Neutrophil (primary cell): ENCODE data around the gene LONP1.

Source experiments
- H3K27ac ChIP-seq: fragments of 200-600 bp; sonication (generic); 2 replicates; pipeline ENCODE4 v1.5.1; 2016; ENCODE audit warnings: mild to moderate bottlenecking, moderate library complexity
- H3K27me3 ChIP-seq: fragments of 200-600 bp; sonication (generic); 2 replicates; pipeline ENCODE4 v1.6.0; 2016; ENCODE audit warnings: mild to moderate bottlenecking
- H3K36me3 ChIP-seq: fragments of 200-600 bp; sonication (generic); 2 replicates; pipeline ENCODE4 v1.5.1; 2017
- H3K4me1 ChIP-seq, 2 experiments: fragments of 200-600 bp in 1 of 2; sonication (generic) in 1 of 2; 1 replicate in 1 of 2; 2 replicates in 1 of 2; pipeline versions ENCODE4 v1.5.1 to v1.6.1; 2013 to 2016; ENCODE audit warnings: low read depth in 1 of 2, low read length in 1 of 2, mild to moderate bottlenecking in 1 of 2, moderate library complexity in 1 of 2; ENCODE audit not compliant: control insufficient read depth in 1 of 2, insufficient read depth in 1 of 2
- H3K4me3 ChIP-seq, 2 experiments: fragments of 200-600 bp in 1 of 2; sonication (generic) in 1 of 2; 1 replicate in 1 of 2; 2 replicates in 1 of 2; pipeline ENCODE4 v1.5.1; 2013 to 2016; ENCODE audit warnings: low read depth in 1 of 2, low read length in 1 of 2, mild to moderate bottlenecking in 1 of 2, moderate library complexity in 1 of 2
- H3K9me3 ChIP-seq: fragments of 200-600 bp; sonication (generic); 2 replicates; pipeline ENCODE4 v1.5.1; 2016
- TF ChIP-seq, protein P1 (sequence below): fragments of 200-600 bp; sonication (generic); IDR thresholded peaks from 2 replicates; pipeline ENCODE4 v1.5.1; 2016; ENCODE audit warnings: antibody characterized with exemption

LONP1 gene

DNA sequence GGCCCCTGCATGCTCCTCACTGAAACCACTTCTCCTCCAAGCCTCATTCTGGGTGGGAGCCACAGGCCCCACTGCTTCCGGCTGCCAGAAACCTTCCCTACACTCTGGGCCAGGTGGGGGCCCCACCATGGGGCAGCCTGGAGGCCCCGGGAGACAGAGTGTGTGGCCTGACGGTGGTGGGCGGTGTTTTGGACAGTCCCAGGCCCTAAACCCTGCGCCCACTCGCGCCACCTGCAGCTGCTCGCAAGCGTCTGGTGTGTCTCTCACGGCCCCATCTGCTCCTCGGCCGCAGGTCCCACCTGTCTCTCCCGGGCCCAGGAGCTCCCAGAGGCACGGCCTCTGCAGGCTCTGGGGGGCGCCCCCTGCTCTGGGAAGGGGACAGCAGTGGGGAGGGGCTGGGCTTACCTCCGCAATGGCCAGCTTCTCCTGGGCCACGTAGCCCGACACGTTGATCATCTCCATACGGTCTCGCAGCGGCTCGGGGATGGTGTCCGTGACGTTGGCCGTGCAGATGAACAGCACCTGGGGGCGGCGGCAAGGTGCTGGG, 24.2 kb downstream of the LONP1 start:
- no peaks in the 10 kb centered on the region for H3K27me3 ChIP-seq
- peaks cover 11 to 14% of the 10 kb centered on the region in 2 experiments for H3K4me1 ChIP-seq
- no peak overlapping the region for H3K4me3 ChIP-seq
- no peaks in the 10 kb centered on the region for H3K9me3 ChIP-seq
- H3K27ac ChIP-seq, result no peak overlapping the region
- H3K36me3 ChIP-seq, result peaks cover 86% of the 10 kb centered on the region
- TF ChIP-seq, protein P1, sequence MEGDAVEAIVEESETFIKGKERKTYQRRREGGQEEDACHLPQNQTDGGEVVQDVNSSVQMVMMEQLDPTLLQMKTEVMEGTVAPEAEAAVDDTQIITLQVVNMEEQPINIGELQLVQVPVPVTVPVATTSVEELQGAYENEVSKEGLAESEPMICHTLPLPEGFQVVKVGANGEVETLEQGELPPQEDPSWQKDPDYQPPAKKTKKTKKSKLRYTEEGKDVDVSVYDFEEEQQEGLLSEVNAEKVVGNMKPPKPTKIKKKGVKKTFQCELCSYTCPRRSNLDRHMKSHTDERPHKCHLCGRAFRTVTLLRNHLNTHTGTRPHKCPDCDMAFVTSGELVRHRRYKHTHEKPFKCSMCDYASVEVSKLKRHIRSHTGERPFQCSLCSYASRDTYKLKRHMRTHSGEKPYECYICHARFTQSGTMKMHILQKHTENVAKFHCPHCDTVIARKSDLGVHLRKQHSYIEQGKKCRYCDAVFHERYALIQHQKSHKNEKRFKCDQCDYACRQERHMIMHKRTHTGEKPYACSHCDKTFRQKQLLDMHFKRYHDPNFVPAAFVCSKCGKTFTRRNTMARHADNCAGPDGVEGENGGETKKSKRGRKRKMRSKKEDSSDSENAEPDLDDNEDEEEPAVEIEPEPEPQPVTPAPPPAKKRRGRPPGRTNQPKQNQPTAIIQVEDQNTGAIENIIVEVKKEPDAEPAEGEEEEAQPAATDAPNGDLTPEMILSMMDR, result no peak

DNA sequence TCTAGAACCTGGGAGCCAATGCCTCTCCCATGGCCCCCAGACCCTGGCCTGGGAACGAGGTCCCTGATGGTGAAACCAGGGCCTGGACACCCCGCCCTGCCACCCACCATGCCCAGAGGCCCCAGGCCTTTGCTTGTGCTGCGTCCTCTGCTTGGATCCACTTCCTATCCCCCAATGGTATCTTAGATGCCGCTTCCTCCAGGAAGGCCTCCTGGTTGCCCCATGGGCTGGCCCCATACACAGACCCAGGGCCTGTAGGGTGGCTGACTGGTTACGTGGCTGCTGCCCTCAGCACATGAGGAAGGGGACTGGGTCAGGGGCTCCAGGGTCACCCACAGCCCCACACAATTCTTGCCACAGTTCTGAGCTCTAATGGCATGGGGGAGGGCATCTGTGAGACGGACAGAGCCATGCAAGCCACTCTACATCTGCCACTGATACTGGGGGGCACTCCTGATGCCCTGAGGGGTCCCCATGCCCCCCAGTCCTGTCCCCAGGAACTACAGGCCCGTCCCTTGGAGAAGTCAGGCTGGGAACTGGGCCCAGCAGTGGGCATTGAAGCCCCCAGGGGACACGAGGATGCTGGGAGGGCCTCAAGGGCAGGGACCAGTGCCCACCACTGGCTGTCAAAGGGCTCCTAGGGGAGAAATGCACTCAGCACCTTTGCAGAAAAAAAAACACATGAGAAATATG, 24.8 kb downstream of the LONP1 start:
- Histone ChIP-seq H3K27me3 (no peaks in the 10 kb centered on the region), H3K4me3 (no peak overlapping the region), H3K36me3 (peaks cover 79% of the 10 kb centered on the region), H3K27ac (no peak overlapping the region), H3K9me3 (no peaks in the 10 kb centered on the region), H3K4me1 (peaks cover 15 to 21% of the 10 kb centered on the region in 2 experiments)
- TF ChIP-seq, protein P1, result no peak

DNA sequence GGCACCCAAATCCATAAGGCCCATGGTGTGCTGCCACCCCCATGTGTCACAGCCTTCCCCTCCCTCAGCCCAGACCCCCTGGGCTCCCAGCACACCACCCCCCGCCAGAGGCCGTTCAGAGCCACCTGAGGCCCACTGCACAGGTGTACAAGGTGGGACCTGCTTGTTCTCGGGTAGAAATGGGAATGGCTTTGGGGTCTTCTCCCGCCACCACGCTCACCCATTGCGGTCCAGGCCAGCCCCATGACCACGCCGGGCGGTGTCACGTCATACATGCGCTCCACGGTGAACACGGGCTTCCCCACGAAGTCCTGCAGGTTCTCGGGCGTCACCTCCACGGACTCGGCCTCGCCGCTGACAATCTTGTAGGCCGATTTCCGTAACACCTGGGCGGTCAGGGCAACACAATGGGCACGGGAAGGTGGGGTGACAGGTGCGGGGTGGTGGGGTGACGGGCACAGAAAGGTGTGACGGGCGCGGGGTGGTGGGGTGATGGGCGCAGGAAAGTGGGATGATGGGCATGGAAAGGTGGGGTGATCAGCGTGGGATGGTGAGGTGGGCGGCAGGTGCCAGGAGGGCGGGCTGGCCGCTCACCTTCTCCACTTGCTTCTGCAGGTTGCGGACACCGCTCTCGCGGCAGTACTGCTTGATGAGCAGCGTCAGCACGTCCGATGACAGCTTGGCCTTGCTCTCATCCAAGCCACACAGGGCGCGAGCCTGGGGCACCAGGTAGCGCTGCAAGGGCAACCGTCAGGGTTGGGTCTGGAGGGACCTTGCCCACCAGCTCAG, 25.6 kb downstream of the LONP1 start:
- Histone ChIP-seq H3K27ac (no peak overlapping the region), H3K36me3 (peaks cover 73% of the 10 kb centered on the region), H3K9me3 (no peaks in the 10 kb centered on the region), H3K4me1 (peaks cover 19 to 26% of the 10 kb centered on the region in 2 experiments), H3K27me3 (no peaks in the 10 kb centered on the region), H3K4me3 (no peak overlapping the region)
- TF ChIP-seq, protein P1, result no peak

DNA sequence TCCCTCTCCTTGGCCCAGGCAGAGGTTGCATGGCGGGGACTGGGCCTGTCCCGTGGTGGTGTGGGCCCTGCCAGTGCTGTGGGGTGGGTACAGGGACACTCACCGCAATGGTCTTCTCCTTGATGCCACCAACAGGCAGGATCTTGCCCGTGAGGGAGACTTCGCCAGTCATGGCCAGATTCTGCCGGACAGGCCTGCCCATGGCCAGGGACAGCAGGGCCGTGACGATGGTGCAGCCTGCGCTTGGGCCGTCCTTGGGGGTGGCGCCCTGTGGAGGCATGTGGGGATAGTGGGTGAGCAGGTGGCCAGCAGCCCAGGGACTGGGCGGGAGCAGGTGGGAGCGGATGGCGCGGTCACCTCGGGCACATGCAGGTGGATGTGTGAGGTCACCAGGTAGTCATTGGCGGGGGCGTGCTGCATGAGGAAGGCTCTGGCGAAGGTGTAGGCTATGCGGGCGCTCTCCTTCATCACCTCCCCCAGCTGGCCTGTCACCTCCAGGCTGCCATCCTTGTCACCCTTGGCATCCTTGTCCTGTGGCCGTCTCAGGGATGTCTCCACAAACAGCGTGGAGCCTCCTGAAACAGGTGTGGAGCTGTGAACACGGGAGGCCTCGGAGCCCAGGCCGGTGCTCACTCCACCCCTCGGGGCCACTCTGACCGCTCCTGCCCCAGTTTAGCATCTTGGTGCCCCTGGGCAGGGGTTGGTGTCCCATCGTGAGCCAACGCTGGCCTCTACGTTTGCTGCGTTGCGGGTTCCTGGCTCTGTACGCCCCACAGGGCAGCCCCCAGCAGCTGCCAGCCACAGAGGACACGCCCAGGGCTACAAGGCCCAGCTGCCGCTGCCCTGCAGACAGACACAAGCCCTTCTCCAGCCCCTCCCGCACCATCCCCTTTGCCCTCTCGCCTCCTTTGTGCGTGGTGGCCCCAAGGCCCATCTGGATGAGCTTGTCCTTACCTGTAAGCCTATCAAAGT, 26.5 kb downstream of the LONP1 start:
- TF ChIP-seq, protein P1, result no peak
- Histone ChIP-seq H3K27ac (no peak overlapping the region), H3K36me3 (peaks cover 66% of the 10 kb centered on the region), H3K27me3 (no peaks in the 10 kb centered on the region), H3K4me3 (no peak overlapping the region), H3K9me3 (no peaks in the 10 kb centered on the region), H3K4me1 (peaks cover 19 to 26% of the 10 kb centered on the region in 2 experiments)

DNA sequence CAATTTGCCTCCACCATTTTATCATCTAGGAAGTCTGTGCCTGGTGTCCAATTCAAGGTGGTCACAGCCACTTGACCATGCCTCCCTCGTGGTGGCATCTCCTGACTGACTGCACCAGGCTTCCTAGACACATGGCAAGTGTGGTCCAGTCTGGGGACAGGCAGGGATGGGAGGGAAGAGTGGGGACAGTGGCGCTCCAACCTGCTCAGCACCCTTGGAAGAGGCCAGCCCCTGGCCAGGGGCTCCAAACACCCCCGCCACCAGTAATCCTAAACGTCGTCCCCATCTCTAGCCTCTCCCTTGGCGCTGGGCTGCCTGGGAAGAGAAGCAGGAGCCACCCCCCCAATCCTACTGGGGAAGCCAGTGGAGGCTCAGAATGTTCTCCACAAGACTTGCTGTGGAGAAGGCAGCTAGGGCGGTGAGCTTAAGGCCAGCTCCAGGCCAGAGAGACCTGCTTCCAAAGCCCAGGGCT, 27.2 kb downstream of the LONP1 start:
- TF ChIP-seq, protein P1, result no peak
- Histone ChIP-seq H3K36me3 (peaks cover 58% of the 10 kb centered on the region), H3K27me3 (no peaks in the 10 kb centered on the region), H3K4me1 (peaks cover 19 to 28% of the 10 kb centered on the region in 2 experiments), H3K4me3 (no peak overlapping the region), H3K27ac (no peak overlapping the region), H3K9me3 (no peaks in the 10 kb centered on the region)
